HG02870 (cell line): ENCODE measurements around the gene MYOZ3.

ENCODE experiments used
- ATAC-seq: cut with Tn5 transposase; IDR thresholded peaks from one replicate; pipeline ENCODE4 v1.9.1; 2021; ENCODE audit warnings: mild to moderate bottlenecking, moderate library complexity; ENCODE audit not compliant: unreplicated experiment

MYOZ3 gene

GRCh38 chr5:150626853-150627276 lies 34.2 kb upstream of the MYOZ3 start:
- ATAC-seq, result no peak

DNA sequence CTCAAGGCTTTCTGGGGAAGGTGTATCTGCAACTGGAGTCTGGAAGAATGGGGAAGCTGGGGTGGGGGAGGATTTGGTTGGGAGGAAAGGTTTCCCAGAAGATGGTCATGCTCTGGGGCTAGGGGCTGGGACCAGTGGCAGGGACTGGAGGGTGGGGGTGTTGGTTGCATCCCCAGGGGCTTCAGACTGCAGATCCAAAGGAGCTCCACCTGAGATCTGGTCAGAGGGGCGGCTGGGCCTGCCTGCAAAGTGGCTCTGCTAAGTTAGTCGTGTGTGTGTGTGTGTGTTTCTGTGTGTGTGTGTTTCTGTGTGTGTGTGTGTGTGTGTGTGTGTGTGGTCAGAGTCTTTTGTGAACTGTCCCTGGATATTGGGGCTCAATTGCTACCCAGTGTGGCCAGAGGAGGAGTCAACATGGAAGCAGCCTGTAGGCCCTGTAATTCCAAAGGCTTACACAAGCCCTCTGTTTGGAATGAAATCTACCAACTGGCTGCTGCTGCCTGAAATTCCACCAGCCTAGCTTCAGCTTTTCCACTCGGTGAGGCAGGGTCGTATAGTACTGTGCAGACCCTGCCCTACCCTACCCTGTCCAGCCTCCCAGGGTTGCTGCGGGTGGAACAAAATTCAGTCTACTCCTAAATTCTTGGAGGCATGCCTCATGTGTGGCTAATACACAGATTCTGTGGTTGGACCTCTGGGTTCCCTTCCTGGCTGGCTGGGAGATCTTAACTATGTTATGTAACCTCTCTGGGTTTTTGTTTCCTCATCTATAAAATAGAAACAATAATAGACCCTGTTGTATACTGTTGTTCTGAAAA lies 33.1 kb upstream of the MYOZ3 start:
- ATAC-seq, result no peak

DNA sequence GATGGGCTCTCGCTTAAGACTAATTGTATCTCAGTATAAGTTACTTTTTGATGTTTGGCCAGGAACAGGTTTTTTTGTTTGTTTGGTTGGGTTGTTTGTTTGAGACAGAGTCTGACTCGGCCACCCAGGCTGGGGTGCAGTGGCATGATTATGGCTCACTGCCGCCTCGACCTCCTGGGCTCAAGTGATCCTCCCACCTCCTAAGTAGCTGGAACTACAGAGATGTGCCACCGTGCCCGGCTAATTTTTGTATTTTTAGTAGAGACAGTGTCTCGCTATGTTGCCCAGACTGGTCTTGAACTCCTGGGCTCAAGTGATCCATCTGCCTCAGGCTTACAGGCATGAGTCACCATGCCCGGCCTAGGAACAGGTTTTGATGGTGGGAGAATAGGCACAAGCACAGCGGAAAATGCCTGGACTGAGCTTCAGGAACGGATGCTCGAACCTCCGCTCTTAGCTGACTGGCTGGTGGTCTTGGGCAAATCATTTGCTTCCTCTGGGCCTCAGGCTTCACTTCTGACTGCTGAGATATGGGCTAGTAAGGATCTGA lies 32.0 kb upstream of the MYOZ3 start:
- ATAC-seq, result no peak

GRCh38 chr5:150630016-150630415 lies 31.0 kb upstream of the MYOZ3 start:
- ATAC-seq, result no peak

GRCh38 chr5:150630461-150631325 lies 30.4 kb upstream of the MYOZ3 start:
- no peak for ATAC-seq

DNA sequence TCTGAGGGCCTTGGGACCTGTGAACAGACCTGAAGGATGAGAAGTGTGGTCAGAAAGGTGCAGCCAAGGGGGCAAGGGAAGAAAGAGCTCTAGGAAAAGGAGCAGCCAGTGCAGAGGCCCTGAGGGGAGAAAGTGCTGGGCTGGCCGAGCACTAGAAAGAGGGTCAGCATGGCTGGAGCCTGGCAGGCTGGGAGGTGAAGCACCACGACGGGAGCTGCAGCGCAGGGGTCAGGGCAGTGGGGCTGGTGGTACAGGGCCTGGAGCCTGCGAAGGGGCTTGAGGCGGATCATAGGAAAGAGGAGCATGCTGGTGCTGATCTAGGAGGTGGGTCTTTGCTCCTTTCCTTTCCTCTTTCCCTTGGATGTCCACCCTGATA lies 29.7 kb upstream of the MYOZ3 start:
- ATAC-seq, result no peak

- no peak for ATAC-seq
Observed at GRCh38 chr5:150632305-150633160, 28.5 kb upstream of the MYOZ3 start.

DNA sequence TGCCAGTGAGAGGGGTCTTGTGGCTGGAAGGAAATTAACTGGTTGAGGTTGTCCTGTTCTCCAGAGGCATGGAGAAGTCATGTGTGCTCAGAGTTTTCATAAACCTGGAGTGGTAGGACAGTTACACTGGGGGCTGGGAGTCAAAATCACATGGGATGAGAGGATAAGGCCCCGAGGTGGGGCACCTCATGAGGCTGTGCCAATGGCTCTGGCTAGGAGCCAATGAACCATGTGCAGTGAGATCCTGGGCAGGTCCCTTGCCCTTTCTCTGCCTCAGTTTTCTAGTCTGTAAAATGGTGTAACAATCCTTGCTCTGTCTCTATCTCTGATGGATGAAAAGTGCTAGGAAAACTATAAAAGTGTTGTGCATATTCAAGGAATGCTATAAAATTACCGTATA lies 27.6 kb upstream of the MYOZ3 start:
- no peak for ATAC-seq

GRCh38 chr5:150636391-150637244 lies 24.4 kb upstream of the MYOZ3 start:
- no peak for ATAC-seq

- ATAC-seq, result no peak
Observed at GRCh38 chr5:150637245-150638052, 23.6 kb upstream of the MYOZ3 start.

- ATAC-seq, result no peak
Observed at GRCh38 chr5:150638053-150638444, 23.0 kb upstream of the MYOZ3 start.

DNA sequence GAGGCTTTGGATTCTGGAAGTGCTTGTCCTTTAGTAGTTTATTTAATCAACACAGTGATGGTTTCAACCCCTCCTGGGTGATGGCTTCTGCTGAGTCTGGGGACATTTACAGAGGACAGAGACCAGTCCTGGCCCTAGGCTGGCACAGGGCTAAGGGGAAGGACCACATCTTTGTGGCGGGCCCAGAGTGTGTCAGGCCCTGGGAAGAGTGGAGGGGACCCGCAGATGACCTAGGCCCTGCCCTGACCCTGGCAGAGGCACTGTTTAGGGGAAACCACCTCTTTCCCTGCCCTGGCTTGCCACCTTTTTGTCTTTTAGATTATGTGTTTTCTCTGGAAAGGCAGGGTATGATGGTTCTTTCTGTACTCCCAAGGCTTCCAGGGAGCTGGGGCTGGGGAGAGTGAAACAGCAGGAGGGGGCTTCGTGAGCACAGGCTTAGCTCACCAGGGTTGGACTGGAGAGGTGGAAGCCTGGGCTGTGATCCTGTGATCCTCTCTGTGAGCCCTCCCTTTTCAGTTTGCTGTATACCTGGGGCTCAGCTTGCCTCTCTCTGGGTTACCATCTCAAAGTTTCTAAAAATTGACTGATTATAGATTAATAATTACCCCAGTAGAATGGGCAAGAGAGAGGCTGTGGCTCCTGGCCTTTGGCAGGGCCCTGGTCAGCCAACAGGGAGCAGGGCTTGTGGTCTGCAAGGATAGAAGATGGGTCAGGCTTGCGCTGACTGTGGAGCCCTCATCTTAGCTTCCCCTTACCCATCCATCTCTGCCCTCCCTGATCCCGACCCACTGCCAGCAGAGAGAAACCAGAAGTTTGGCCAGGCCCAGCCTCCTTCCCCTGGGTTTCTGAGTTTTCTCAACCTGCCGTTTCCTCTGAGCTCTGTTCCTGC lies 22.3 kb upstream of the MYOZ3 start:
- ATAC-seq, result no peak

DNA sequence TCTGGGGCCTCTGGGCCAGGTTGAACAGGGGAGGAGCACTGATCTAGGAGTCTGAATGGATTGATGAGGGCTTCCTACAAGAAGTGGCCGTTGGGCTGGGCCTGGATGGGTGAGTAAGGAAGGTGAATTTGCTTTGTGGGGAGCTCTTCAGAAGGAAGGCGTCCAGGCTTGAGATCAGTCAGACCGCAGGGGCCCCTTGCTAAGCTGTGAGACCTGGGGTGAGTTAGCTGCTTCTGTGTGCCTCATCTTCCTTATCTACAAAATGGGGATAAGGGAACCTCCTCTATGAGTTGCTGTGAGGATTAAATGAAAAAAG lies 21.7 kb upstream of the MYOZ3 start:
- no peak for ATAC-seq

DNA sequence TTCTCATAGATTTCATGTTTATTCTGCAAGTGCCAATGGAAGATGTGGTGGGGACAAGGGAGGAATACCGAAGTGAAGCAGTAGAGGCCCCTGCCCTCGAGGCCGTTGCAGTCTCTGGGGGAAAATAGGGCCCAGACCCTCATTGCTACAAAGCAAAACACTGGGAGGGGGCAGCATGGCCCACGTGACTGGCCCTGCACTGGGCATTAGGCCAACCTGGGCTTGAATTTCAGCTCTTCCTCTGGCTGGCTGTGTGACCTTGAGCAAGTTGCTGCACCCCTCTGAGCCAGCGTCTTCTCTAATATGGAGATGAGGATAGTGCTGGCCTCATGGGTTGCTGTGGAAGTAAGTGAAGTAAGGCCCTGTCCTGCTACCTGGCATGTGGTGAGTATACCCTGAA lies 21.3 kb upstream of the MYOZ3 start:
- ATAC-seq, result no peak

DNA sequence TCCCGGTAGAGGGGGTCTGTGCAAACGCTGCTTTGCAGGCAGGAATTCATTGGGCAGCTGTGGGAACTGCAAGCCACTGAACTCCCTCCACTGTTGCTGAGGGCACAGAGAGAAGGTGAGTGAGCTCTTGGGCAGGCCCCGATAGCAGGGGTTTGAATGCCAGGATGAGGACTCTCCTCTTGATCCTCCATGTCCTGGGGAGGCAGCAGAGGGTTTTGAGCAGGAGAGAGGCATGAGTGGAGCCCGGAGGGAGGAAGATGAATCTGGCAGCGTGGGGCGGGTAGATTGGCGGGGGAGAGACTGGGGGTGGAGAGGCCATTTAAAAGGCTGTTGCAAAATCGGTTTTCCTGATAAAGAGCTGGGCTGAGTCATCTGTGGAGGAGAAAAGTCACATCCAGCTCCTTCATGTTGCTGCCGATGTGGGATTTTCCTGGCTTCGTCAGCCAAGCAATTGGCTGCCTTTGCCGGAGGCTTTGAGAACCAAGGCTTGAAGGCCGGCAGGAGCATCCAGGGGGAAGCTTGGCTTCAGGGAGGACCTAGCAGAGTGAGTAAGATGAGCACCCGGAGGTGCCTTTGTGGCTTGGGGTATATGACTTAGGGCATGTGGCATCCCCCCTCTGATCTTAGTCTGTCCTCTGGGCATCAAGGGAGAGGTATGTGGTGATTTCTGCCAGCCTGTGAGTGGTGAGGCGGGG lies 20.6 kb upstream of the MYOZ3 start, which contains the start of gene SYNPO:
Gene SYNPO (plus strand): TSS at position 350 of the 695 bp plus-strand sequence. CDS start 7,616 bp downstream, outside the sequence.
- ATAC-seq, result no peak

DNA sequence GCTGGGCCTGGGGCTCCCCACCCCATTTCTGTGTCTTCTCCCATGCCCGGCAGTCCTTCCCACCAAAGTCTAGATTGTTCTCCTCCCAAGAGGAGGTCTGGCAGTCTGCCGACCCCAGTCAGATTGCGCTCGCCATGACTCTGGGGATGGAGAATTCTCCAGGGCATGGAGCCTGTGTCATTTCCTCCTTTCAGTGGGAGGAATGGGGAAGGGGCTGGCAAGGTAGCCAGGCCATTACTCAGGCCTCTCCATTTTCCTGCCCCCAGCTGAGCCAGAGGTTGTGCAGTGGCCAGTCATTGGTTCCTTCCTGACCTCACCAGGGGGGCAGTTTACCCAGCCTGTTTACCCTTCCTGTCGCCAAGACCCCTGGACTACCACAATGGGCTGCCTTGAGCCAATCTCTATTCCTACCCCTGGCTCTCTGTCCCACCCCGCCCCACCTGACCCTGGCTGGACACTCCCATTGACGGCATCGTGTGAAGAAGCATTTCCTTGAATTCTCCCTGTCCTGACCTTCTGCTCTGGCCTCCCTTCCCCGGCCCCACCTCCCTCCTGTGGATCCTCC lies 20.0 kb upstream of the MYOZ3 start:
- ATAC-seq, result no peak
